Measurements from ENCODE around the gene MYLK.

MYLK gene

GRCh38 chr3:123817413-123817812 lies 66.7 kb downstream of the MYLK start:
- Histone ChIP-seq H3K9me3 (ENCODE audit: control insufficient read depth, low read length) (no peaks in the 10 kb centered on the region), H3K4me3 (ENCODE audit: low read length) (no peak overlapping the region), H3K4me1 (ENCODE audit: control insufficient read depth, insufficient read depth, low read length) (peaks cover 13% of the 10 kb centered on the region), H3K27me3 (ENCODE audit: control insufficient read depth, insufficient read depth, low read length) (no peaks in the 10 kb centered on the region), H3K36me3 (ENCODE audit: control insufficient read depth, insufficient read depth, low read length) (no peaks in the 10 kb centered on the region), H3K9ac (ENCODE audit: low read length) (no peak overlapping the region)

GRCh38 chr3:123816673-123817207 lies 67.4 kb downstream of the MYLK start:
- H3K36me3 ChIP-seq (ENCODE audit: control insufficient read depth, insufficient read depth, low read length): no peaks in the 10 kb centered on the region

GRCh38 chr3:123815981-123816380 lies 68.2 kb downstream of the MYLK start:
- Histone ChIP-seq H3K4me3 (ENCODE audit: low read length) (no peak overlapping the region), H3K27me3 (ENCODE audit: control insufficient read depth, insufficient read depth, low read length) (no peaks in the 10 kb centered on the region), H3K36me3 (ENCODE audit: control insufficient read depth, insufficient read depth, low read length) (no peaks in the 10 kb centered on the region), H3K9ac (ENCODE audit: low read length) (no peak overlapping the region), H3K4me1 (ENCODE audit: control insufficient read depth, insufficient read depth, low read length) (peaks cover 13% of the 10 kb centered on the region), H3K9me3 (ENCODE audit: control insufficient read depth, low read length) (no peaks in the 10 kb centered on the region)

More at GRCh38 chr3:123816673-123817207, 67.4 kb downstream of the MYLK start:
- no peak overlapping the region for H3K4me3 ChIP-seq (ENCODE audit: low read length)
- peaks cover 13% of the 10 kb centered on the region for H3K4me1 ChIP-seq (ENCODE audit: control insufficient read depth, insufficient read depth, low read length)
- H3K9ac ChIP-seq (ENCODE audit: low read length): no peak overlapping the region
- no peaks in the 10 kb centered on the region for H3K9me3 ChIP-seq (ENCODE audit: control insufficient read depth, low read length)
- H3K27me3 ChIP-seq (ENCODE audit: control insufficient read depth, insufficient read depth, low read length): no peaks in the 10 kb centered on the region

GRCh38 chr3:123813876-123814275 lies 70.3 kb downstream of the MYLK start:
- Histone ChIP-seq H3K9ac (ENCODE audit: low read length) (no peak overlapping the region), H3K4me3 (ENCODE audit: low read length) (no peak overlapping the region), H3K9me3 (ENCODE audit: control insufficient read depth, low read length) (no peaks in the 10 kb centered on the region), H3K4me1 (ENCODE audit: control insufficient read depth, insufficient read depth, low read length) (peaks cover 6% of the 10 kb centered on the region), H3K27me3 (ENCODE audit: control insufficient read depth, insufficient read depth, low read length) (no peaks in the 10 kb centered on the region), H3K36me3 (ENCODE audit: control insufficient read depth, insufficient read depth, low read length) (no peaks in the 10 kb centered on the region)

GRCh38 chr3:123809597-123809996 lies 74.5 kb downstream of the MYLK start:
- no peak overlapping the region for H3K9ac ChIP-seq (ENCODE audit: low read length)

GRCh38 chr3:123808812-123809211 lies 75.3 kb downstream of the MYLK start:
- Histone ChIP-seq H3K9ac (ENCODE audit: low read length) (no peak overlapping the region), H3K4me1 (ENCODE audit: control insufficient read depth, insufficient read depth, low read length) (no peaks in the 10 kb centered on the region), H3K9me3 (ENCODE audit: control insufficient read depth, low read length) (no peaks in the 10 kb centered on the region), H3K4me3 (ENCODE audit: low read length) (no peak overlapping the region), H3K36me3 (ENCODE audit: control insufficient read depth, insufficient read depth, low read length) (no peaks in the 10 kb centered on the region), H3K27me3 (ENCODE audit: control insufficient read depth, insufficient read depth, low read length) (no peaks in the 10 kb centered on the region)

More at GRCh38 chr3:123809597-123809996, 74.5 kb downstream of the MYLK start:
- Histone ChIP-seq H3K36me3 (ENCODE audit: control insufficient read depth, insufficient read depth, low read length) (no peaks in the 10 kb centered on the region), H3K9me3 (ENCODE audit: control insufficient read depth, low read length) (no peaks in the 10 kb centered on the region), H3K4me3 (ENCODE audit: low read length) (no peak overlapping the region), H3K27me3 (ENCODE audit: control insufficient read depth, insufficient read depth, low read length) (no peaks in the 10 kb centered on the region), H3K4me1 (ENCODE audit: control insufficient read depth, insufficient read depth, low read length) (no peaks in the 10 kb centered on the region)

- H3K4me1 ChIP-seq (ENCODE audit: control insufficient read depth, insufficient read depth, low read length): no peaks in the 10 kb centered on the region
- H3K9me3 ChIP-seq (ENCODE audit: control insufficient read depth, low read length): no peaks in the 10 kb centered on the region
- no peaks in the 10 kb centered on the region for H3K36me3 ChIP-seq (ENCODE audit: control insufficient read depth, insufficient read depth, low read length)
- no peaks in the 10 kb centered on the region for H3K27me3 ChIP-seq (ENCODE audit: control insufficient read depth, insufficient read depth, low read length)
- H3K4me3 ChIP-seq (ENCODE audit: low read length): no peak overlapping the region
- H3K9ac ChIP-seq (ENCODE audit: low read length): no peak overlapping the region
Measured at GRCh38 chr3:123807820-123808219, 76.3 kb downstream of the MYLK start.

GRCh38 chr3:123805504-123805903 lies 78.6 kb downstream of the MYLK start:
- H3K4me1 ChIP-seq (ENCODE audit: control insufficient read depth, insufficient read depth, low read length): no peaks in the 10 kb centered on the region
- no peaks in the 10 kb centered on the region for H3K9me3 ChIP-seq (ENCODE audit: control insufficient read depth, low read length)
- no peaks in the 10 kb centered on the region for H3K27me3 ChIP-seq (ENCODE audit: control insufficient read depth, insufficient read depth, low read length)
- H3K9ac ChIP-seq (ENCODE audit: low read length): no peak overlapping the region
- no peaks in the 10 kb centered on the region for H3K36me3 ChIP-seq (ENCODE audit: control insufficient read depth, insufficient read depth, low read length)
- no peak overlapping the region for H3K4me3 ChIP-seq (ENCODE audit: low read length)

GRCh38 chr3:123805101-123805500 lies 79.0 kb downstream of the MYLK start:
- Histone ChIP-seq H3K4me1 (ENCODE audit: control insufficient read depth, insufficient read depth, low read length) (peaks cover under 1% of the 10 kb centered on the region), H3K27me3 (ENCODE audit: control insufficient read depth, insufficient read depth, low read length) (no peaks in the 10 kb centered on the region), H3K4me3 (ENCODE audit: low read length) (no peak overlapping the region), H3K9me3 (ENCODE audit: control insufficient read depth, low read length) (no peaks in the 10 kb centered on the region), H3K9ac (ENCODE audit: low read length) (no peak overlapping the region), H3K36me3 (ENCODE audit: control insufficient read depth, insufficient read depth, low read length) (no peaks in the 10 kb centered on the region)

GRCh38 chr3:123804676-123805075 lies 79.5 kb downstream of the MYLK start:
- H3K36me3 ChIP-seq (ENCODE audit: control insufficient read depth, insufficient read depth, low read length): no peaks in the 10 kb centered on the region
- no peak overlapping the region for H3K9ac ChIP-seq (ENCODE audit: low read length)
- peaks cover 5% of the 10 kb centered on the region for H3K4me1 ChIP-seq (ENCODE audit: control insufficient read depth, insufficient read depth, low read length)
- no peaks in the 10 kb centered on the region for H3K27me3 ChIP-seq (ENCODE audit: control insufficient read depth, insufficient read depth, low read length)
- no peak overlapping the region for H3K4me3 ChIP-seq (ENCODE audit: low read length)
- H3K9me3 ChIP-seq (ENCODE audit: control insufficient read depth, low read length): no peaks in the 10 kb centered on the region

GRCh38 chr3:123803521-123803920 lies 80.6 kb downstream of the MYLK start:
- Histone ChIP-seq H3K4me1 (ENCODE audit: control insufficient read depth, insufficient read depth, low read length) (peaks cover 9% of the 10 kb centered on the region), H3K36me3 (ENCODE audit: control insufficient read depth, insufficient read depth, low read length) (no peaks in the 10 kb centered on the region), H3K9me3 (ENCODE audit: control insufficient read depth, low read length) (no peaks in the 10 kb centered on the region), H3K4me3 (ENCODE audit: low read length) (no peak overlapping the region), H3K27me3 (ENCODE audit: control insufficient read depth, insufficient read depth, low read length) (no peaks in the 10 kb centered on the region), H3K9ac (ENCODE audit: low read length) (no peak overlapping the region)

- Histone ChIP-seq H3K4me3 (ENCODE audit: low read length) (no peak overlapping the region), H3K27me3 (ENCODE audit: control insufficient read depth, insufficient read depth, low read length) (no peaks in the 10 kb centered on the region), H3K9ac (ENCODE audit: low read length) (no peak overlapping the region), H3K9me3 (ENCODE audit: control insufficient read depth, low read length) (no peaks in the 10 kb centered on the region), H3K4me1 (ENCODE audit: control insufficient read depth, insufficient read depth, low read length) (peaks cover 9% of the 10 kb centered on the region), H3K36me3 (ENCODE audit: control insufficient read depth, insufficient read depth, low read length) (no peaks in the 10 kb centered on the region)
Measured at GRCh38 chr3:123802007-123802625, 82.0 kb downstream of the MYLK start.

GRCh38 chr3:123801474-123801873 lies 82.7 kb downstream of the MYLK start:
- H3K36me3 ChIP-seq (ENCODE audit: control insufficient read depth, insufficient read depth, low read length): no peaks in the 10 kb centered on the region
- no peaks in the 10 kb centered on the region for H3K9me3 ChIP-seq (ENCODE audit: control insufficient read depth, low read length)
- H3K27me3 ChIP-seq (ENCODE audit: control insufficient read depth, insufficient read depth, low read length): no peaks in the 10 kb centered on the region
- no peak overlapping the region for H3K9ac ChIP-seq (ENCODE audit: low read length)
- H3K4me1 ChIP-seq (ENCODE audit: control insufficient read depth, insufficient read depth, low read length): peaks cover 9% of the 10 kb centered on the region
- no peak overlapping the region for H3K4me3 ChIP-seq (ENCODE audit: low read length)
